Retinal pigment epithelial cell (primary cell): Measurements from ENCODE around the gene TP53RK.

Experiments used
- DNase-seq: peaks from one replicate; pipeline ENCODE4 v3.0.0-alpha.2; 2010; ENCODE audit warnings: low read depth
- H3K4me3 ChIP-seq: 2 replicates; pipeline ENCODE4 v1.5.1; 2011; ENCODE audit warnings: mild to moderate bottlenecking, low read length, control low read depth, moderate library complexity
- TF ChIP-seq, protein P1 (sequence below): conservative IDR thresholded peaks from 2 replicates; pipeline ENCODE4 v1.5.1; 2011; ENCODE audit warnings: low read depth, low read length, control low read depth, inconsistent platforms

The TP53RK gene

DNA sequence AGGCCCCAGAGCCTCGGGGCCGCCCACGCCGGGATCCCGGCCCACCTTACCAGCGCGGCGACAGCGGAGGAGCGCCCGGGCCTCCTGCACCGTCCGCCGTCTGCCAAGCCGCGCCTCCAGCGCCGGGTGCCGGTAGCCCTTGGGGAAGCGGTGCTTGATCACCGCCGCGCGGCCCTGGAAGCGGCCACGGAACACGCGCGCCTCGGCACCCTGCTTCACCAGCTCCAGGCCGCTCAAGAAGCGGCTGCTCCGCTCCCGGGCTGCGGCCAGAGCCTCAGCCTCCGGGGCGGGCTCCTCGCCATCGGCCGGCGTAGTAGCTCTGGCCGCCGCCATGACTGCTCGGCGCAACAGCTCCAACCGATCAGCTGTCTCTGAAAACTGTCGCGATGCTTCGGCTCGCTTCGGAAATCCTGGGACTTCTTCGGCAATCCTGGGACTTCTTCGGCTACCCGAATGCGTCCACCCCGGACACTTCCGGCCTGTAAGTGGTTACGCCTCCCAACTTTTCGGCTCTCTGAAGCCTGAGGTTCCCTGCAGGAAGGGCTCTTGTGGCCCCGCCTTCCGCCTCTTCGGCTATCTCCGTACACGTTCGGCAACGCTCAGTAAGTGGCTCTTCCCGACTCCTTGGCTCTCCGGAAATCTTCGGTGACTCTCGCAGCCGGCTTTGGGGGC lies at the start of gene TP53RK:
TP53RK (minus strand) TSS at position 363 of the 672 bp plus-strand sequence; CDS start at position 333, 30 bp downstream.
- H3K4me3 ChIP-seq: peak within 1 kb of the TSS; percentile 86
- DNase-seq: peak; percentile 100
- TF ChIP-seq, protein P1, sequence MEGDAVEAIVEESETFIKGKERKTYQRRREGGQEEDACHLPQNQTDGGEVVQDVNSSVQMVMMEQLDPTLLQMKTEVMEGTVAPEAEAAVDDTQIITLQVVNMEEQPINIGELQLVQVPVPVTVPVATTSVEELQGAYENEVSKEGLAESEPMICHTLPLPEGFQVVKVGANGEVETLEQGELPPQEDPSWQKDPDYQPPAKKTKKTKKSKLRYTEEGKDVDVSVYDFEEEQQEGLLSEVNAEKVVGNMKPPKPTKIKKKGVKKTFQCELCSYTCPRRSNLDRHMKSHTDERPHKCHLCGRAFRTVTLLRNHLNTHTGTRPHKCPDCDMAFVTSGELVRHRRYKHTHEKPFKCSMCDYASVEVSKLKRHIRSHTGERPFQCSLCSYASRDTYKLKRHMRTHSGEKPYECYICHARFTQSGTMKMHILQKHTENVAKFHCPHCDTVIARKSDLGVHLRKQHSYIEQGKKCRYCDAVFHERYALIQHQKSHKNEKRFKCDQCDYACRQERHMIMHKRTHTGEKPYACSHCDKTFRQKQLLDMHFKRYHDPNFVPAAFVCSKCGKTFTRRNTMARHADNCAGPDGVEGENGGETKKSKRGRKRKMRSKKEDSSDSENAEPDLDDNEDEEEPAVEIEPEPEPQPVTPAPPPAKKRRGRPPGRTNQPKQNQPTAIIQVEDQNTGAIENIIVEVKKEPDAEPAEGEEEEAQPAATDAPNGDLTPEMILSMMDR: no peak

DNA sequence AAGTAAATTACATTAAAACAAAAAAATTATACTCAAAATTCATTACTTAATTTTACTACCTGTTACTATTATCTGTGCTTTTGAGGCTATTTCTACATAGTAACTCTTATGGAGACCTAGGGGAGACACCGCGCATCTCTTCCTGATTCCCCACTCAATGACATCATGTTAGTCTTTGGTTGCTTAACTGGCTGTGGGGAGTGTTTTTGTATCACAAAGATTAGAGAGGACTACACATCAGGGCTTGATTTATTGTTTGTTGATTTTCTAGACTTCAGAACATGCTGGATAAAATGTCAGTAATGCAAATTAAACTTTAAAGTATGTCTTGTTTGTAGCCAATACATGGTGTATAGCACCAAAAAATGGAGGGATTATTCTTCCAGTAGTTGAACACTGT lies 46.2 kb upstream of the TP53RK start:
- TF ChIP-seq, protein P1: no peak
- no peak for DNase-seq
- no peak overlapping the region for H3K4me3 ChIP-seq

DNA sequence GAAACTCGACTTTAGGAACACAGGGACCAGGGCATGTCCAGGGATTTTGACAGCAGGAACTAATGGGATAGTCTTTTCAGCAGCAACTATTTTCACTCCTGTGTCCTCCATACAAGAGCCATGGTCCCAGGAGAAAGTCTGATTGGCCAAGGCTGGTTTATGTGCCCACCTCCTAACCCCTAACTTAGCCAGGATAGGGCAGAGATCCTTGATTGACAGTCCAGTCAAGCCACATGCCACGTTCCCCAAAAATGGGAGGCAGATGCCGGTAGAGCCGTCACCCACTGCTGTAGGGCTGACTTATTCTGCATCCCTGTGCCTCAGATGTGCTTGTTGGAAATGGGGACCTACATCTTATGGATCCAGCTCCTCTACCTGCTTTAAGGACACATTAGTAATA lies 42.5 kb upstream of the TP53RK start:
- DNase-seq: no peak
- no peak overlapping the region for H3K4me3 ChIP-seq
- TF ChIP-seq, protein P1: no peak

DNA sequence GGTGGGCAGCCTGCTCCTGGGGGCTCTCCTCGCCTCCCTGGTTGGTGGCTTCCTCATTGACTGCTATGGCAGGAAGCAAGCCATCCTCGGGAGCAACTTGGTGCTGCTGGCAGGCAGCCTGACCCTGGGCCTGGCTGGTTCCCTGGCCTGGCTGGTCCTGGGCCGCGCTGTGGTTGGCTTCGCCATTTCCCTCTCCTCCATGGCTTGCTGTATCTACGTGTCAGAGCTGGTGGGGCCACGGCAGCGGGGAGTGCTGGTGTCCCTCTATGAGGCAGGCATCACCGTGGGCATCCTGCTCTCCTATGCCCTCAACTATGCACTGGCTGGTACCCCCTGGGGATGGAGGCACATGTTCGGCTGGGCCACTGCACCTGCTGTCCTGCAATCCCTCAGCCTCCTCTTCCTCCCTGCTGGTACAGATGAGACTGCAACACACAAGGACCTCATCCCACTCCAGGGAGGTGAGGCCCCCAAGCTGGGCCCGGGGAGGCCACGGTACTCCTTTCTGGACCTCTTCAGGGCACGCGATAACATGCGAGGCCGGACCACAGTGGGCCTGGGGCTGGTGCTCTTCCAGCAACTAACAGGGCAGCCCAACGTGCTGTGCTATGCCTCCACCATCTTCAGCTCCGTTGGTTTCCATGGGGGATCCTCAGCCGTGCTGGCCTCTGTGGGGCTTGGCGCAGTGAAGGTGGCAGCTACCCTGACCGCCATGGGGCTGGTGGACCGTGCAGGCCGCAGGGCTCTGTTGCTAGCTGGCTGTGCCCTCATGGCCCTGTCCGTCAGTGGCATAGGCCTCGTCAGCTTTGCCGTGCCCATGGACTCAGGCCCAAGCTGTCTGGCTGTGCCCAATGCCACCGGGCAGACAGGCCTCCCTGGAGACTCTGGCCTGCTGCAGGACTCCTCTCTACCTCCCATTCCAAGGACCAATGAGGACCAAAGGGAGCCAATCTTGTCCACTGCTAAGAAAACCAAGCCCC lies 36.2 kb upstream of the TP53RK start:
- TF ChIP-seq, protein P1: no peak
- no peak overlapping the region for H3K4me3 ChIP-seq
- DNase-seq: no peak

DNA sequence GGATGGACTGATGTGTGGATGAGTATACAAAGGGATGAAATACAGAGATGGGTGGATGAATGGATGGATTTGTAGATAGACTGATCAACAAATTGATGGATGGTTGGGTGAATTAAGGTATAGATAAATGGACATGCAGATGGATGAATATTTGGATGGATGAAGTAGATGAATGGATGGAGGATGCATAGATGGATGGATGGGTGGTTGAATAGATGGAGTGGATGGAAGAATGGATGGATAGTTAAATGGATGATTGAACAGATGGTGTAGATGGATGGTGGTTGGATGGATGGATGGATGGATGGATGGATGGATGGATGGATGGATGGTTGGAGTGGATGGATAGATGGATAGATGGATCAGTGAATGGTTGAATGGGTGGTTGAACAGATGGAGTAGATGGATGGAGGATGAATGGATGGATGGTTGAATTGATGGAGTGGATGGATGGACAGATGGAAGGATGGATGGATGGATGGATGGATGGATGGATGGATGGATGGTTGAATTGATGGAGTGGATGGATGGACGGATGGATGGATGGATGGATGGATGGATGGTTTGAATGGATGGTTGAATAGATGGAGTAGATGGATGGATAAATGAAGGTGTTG lies 35.2 kb upstream of the TP53RK start:
- TF ChIP-seq, protein P1: no peak
- no peak overlapping the region for H3K4me3 ChIP-seq

DNA sequence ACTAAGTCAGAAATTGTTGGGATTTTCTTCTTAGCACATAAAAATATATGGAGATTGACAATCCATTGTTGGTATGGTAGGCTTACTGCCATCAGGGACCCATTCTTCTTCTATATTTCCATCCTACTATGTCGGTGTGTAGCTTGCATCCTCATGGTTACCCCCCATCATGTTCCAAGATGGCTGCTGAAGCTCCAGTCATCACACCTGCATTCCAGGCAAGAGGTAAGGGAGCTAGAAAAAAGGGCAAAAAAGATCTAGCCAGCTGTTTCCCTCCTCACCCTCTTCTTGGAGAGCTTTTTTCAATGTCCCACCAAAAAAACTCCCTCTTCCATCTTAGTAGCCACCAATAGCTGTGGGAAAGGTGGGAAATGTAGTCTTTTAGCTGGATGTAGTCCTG lies 33.8 kb upstream of the TP53RK start:
- H3K4me3 ChIP-seq: no peak overlapping the region
- no peak for DNase-seq
- TF ChIP-seq, protein P1: no peak

More for the DNA sequence above, 35.2 kb upstream of the TP53RK start:
- DNase-seq: no peak
